GM12878 (cell line): ENCODE measurements around the gene SOWAHC. TPM values are rescaled to one million over a fixed set of nuclear protein-coding genes. Genes with fewer than 3 reads are reported as not detected.

Experiments used
- CBX3 ChIP-seq: fragments of 200-600 bp; sonication (generic); IDR thresholded peaks from 2 replicates; pipeline ENCODE4 v1.6.1; 2016; ENCODE audit warnings: low read depth, borderline replicate concordance
- CEBPZ ChIP-seq: fragments of 150-350 bp; IDR thresholded peaks from 2 replicates; pipeline ENCODE4 v1.6.1; 2016; ENCODE audit warnings: low read depth, low read length
- GATAD2B ChIP-seq: fragments of 450-650 bp; conservative IDR thresholded peaks from 2 replicates; pipeline ENCODE4 v1.6.1; 2017; ENCODE audit warnings: low read depth, mild to moderate bottlenecking, moderate library complexity
- HDAC2 ChIP-seq: fragments of 200-600 bp; sonication (generic); IDR thresholded peaks from 2 replicates; pipeline ENCODE4 v1.6.1; 2017
- JUND ChIP-seq: IDR thresholded peaks from 2 replicates; pipeline ENCODE4 v1.6.1; 2012; ENCODE audit warnings: low read depth, mild to moderate bottlenecking, low read length, improper control_type of control experiment, moderate library complexity
- MTA3 ChIP-seq: IDR thresholded peaks from 2 replicates; pipeline ENCODE4 v1.6.1; 2012; ENCODE audit warnings: low read length, inconsistent platforms, borderline replicate concordance
- POLR2AphosphoS2 ChIP-seq: IDR thresholded peaks from 2 replicates; pipeline ENCODE4 v1.6.1; 2011; ENCODE audit warnings: low read depth, mild to moderate bottlenecking, low read length, improper control_type of control experiment, moderate library complexity
- POU2F2 ChIP-seq: IDR thresholded peaks from 3 replicates; pipeline ENCODE4 v1.6.1; 2011; ENCODE audit warnings: low read depth, mild to moderate bottlenecking, low read length, borderline replicate concordance
- SUPT20H ChIP-seq: IDR thresholded peaks from 2 replicates; pipeline ENCODE4 v1.6.1; 2011; ENCODE audit warnings: low read depth, mild to moderate bottlenecking, low read length, moderate library complexity, borderline replicate concordance; ENCODE audit not compliant: control insufficient read depth
- ZNF384 ChIP-seq: IDR thresholded peaks from 2 replicates; pipeline ENCODE4 v1.6.1; 2012; ENCODE audit warnings: low read depth, mild to moderate bottlenecking, low read length, improper control_type of control experiment, borderline replicate concordance
- polyA plus RNA-seq, 11 experiments: library from polyadenylated mRNA; depleted of rRNA in 4 of 11; unstranded in 6 of 11; stranded (reverse) in 5 of 11; fragments of >200 nt; fragmentation: Nextera tagmentation in 4 of 11; fragmentation: Illumina TruSeq in 1 of 11; extraction: Ambion mirVana in 4 of 11; extraction: Trizol in 1 of 11; gene quantifications; 1 replicate in 1 of 11; 2 replicates in 10 of 11; pipeline versions ENCODE4 v1.2.1 to v1.2.3, GENCODE V29; 2011 to 2016; ENCODE audit warnings: inconsistent platforms in 2 of 11, missing spikeins in 2 of 11, low read depth in 1 of 11
- total RNA-seq, 4 experiments: library from RNA; depleted of rRNA in 3 of 4; stranded (reverse); fragments of >200 nt in 3 of 4; fragmentation: Illumina TruSeq in 1 of 4; extraction: Trizol in 1 of 4; gene quantifications; 2 replicates each; pipeline versions ENCODE4 v1.2.1 to v1.2.3, GENCODE V29; 2013 to 2021
- TF ChIP-seq, protein P1 (sequence below): fragments of 450-650 bp; IDR thresholded peaks from 2 replicates; pipeline ENCODE4 v1.6.1; 2017; ENCODE audit warnings: borderline replicate concordance
- TF ChIP-seq, protein P2 (sequence below): fragments of 450-650 bp; IDR thresholded peaks from 2 replicates; pipeline ENCODE4 v1.6.1; 2018; ENCODE audit warnings: borderline replicate concordance, mild to moderate bottlenecking; ENCODE audit not compliant: partially characterized antibody
- TF ChIP-seq, protein P3 (sequence below): IDR thresholded peaks from 2 replicates; pipeline ENCODE4 v1.6.1; 2011; ENCODE audit warnings: mild to moderate bottlenecking, low read depth, low read length, moderate library complexity; ENCODE audit not compliant: insufficient replicate concordance
- TF ChIP-seq, protein P4 (sequence below): IDR thresholded peaks from 2 replicates; pipeline ENCODE4 v1.6.1; 2011; ENCODE audit warnings: low read depth, low read length, improper control_type of control experiment, borderline replicate concordance
- TF ChIP-seq, protein P5 (sequence below): IDR thresholded peaks from 2 replicates; pipeline ENCODE4 v1.6.1; 2012; ENCODE audit warnings: low read length, inconsistent platforms

The SOWAHC gene
- total and polyA plus RNA-seq, 10 of the 15 experiments (the other 5 are each of a cell fraction or from before 2014, with no cell fraction given) = 0.48 to 2.6 (median 1.8) TPM

DNA sequence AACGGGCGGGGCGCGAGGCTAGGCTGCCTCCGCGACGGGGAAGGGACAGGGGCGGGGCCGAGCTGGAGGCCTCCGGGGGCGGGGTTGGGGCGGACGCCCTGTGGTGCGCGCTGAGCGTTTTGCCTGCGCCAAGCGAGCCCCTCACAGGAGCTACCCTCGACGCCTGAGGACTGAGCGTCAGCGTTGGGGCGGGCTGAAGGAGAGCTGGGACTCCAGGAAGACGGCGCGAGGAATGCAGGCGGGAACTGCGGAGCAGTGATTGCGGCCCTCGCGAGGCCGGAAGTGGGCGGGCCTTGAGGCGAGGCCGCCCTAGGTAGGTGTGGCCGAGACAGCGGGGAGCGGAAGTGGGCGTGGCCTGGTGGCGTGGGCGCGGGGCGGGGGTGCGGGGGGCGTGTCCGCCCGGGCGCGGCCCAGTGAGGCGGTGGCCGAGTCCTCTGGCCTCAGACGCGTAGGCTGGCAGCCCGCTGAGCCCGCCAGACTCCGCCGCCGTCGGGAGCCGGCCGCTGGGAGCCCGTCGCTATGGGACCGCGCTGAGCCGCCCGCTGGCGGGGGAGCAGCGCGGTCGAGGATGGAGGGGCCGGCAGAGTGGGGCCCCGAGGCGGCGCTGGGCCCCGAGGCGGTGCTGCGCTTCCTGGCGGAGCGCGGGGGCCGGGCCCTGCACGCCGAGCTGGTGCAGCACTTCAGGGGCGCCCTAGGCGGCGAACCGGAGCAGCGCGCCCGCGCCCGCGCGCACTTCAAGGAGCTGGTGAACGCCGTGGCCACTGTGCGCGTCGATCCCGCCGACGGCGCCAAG is at the start of gene SOWAHC, which contains the start of gene SEPTIN10 (continued):
- TF ChIP-seq CEBPZ (no peak), SUPT20H (no peak), MTA3 (no peak), POLR2AphosphoS2 (0 out of 2 replicates have a peak, but pooled peaks have one; percentile 39), CBX3 (no peak), POU2F2 (no peak), HDAC2 (no peak), GATAD2B (peak; percentile 56; the same call in 1 of the 2 replicates), ZNF384 (no peak), JUND (no peak)
- TF ChIP-seq, protein P1, sequence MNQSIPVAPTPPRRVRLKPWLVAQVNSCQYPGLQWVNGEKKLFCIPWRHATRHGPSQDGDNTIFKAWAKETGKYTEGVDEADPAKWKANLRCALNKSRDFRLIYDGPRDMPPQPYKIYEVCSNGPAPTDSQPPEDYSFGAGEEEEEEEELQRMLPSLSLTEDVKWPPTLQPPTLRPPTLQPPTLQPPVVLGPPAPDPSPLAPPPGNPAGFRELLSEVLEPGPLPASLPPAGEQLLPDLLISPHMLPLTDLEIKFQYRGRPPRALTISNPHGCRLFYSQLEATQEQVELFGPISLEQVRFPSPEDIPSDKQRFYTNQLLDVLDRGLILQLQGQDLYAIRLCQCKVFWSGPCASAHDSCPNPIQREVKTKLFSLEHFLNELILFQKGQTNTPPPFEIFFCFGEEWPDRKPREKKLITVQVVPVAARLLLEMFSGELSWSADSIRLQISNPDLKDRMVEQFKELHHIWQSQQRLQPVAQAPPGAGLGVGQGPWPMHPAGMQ = no peak
- TF ChIP-seq, protein P2, sequence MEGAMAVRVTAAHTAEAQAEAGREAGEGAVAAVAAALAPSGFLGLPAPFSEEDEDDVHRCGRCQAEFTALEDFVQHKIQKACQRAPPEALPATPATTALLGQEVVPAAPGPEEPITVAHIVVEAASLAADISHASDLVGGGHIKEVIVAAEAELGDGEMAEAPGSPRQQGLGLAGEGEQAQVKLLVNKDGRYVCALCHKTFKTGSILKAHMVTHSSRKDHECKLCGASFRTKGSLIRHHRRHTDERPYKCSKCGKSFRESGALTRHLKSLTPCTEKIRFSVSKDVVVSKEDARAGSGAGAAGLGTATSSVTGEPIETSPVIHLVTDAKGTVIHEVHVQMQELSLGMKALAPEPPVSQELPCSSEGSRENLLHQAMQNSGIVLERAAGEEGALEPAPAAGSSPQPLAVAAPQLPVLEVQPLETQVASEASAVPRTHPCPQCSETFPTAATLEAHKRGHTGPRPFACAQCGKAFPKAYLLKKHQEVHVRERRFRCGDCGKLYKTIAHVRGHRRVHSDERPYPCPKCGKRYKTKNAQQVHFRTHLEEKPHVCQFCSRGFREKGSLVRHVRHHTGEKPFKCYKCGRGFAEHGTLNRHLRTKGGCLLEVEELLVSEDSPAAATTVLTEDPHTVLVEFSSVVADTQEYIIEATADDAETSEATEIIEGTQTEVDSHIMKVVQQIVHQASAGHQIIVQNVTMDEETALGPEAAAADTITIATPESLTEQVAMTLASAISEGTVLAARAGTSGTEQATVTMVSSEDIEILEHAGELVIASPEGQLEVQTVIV = peak; percentile 58
- TF ChIP-seq, protein P3, sequence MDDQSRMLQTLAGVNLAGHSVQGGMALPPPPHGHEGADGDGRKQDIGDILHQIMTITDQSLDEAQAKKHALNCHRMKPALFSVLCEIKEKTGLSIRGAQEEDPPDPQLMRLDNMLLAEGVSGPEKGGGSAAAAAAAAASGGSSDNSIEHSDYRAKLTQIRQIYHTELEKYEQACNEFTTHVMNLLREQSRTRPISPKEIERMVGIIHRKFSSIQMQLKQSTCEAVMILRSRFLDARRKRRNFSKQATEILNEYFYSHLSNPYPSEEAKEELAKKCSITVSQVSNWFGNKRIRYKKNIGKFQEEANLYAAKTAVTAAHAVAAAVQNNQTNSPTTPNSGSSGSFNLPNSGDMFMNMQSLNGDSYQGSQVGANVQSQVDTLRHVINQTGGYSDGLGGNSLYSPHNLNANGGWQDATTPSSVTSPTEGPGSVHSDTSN = no peak
- TF ChIP-seq, protein P4, sequence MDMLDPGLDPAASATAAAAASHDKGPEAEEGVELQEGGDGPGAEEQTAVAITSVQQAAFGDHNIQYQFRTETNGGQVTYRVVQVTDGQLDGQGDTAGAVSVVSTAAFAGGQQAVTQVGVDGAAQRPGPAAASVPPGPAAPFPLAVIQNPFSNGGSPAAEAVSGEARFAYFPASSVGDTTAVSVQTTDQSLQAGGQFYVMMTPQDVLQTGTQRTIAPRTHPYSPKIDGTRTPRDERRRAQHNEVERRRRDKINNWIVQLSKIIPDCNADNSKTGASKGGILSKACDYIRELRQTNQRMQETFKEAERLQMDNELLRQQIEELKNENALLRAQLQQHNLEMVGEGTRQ = no peak
- TF ChIP-seq, protein P5, sequence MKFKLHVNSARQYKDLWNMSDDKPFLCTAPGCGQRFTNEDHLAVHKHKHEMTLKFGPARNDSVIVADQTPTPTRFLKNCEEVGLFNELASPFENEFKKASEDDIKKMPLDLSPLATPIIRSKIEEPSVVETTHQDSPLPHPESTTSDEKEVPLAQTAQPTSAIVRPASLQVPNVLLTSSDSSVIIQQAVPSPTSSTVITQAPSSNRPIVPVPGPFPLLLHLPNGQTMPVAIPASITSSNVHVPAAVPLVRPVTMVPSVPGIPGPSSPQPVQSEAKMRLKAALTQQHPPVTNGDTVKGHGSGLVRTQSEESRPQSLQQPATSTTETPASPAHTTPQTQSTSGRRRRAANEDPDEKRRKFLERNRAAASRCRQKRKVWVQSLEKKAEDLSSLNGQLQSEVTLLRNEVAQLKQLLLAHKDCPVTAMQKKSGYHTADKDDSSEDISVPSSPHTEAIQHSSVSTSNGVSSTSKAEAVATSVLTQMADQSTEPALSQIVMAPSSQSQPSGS = no peak
